ENCODE measurements around the gene ZNF536. TPM values are rescaled to one million over a fixed set of nuclear protein-coding genes. Genes with fewer than 3 reads are reported as not detected.

The ZNF536 gene
- total and polyA plus RNA-seq, 2 of the 13 experiments (the other 11 are each of a cell fraction or from before 2014, with no cell fraction given) = not detected

DNA sequence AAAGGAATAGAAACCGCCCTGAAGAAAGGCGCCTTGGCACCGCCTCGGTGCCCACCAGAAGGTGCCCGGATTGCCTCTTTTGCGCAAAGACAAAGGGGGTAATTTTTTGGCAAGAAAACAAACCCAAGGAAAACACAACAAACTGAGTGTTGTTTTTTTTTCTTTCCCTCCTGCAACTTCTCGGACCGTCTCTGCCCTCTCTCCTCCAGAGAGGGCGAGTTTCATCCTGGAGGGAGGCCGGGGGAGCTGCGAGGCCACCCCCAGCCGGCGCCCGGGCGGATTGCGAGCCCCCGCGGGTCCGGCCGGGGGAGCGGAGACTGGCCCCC is 2.3 kb downstream of the ZNF536 start:
- H3K4me3 ChIP-seq (replicated peaks in 1 of 3; ENCODE audit: insufficient read depth in 1 of 3, low read depth in 2 of 3, low read length in 3 of 3) = no peak overlapping the region
- no peak overlapping the region for H3K4me2 ChIP-seq (ENCODE audit: low read depth, low read length)
- DNase-seq (ENCODE audit: low spot score) (no peak), FAIRE-seq (no peak), ATAC-seq (no peak)
- H2AFZ ChIP-seq (ENCODE audit: low read length) = no peak overlapping the region
- no peak overlapping the region for H3K27ac ChIP-seq (ENCODE audit: extremely low read length, insufficient read depth, low read length)
- no peaks in the 10 kb centered on the region for H3K79me2 ChIP-seq (ENCODE audit: insufficient read depth, low read length)
- in situ Hi-C loops (cut with HindIII; ENCODE audit: extremely low pct_ligation_motif_present, low pct_unique_long_range_greater_than_20kb) = no loop called here
- intact Hi-C loops (cut with micrococcal nuclease; ENCODE audit: unreplicated experiment) = no loop called here
- no peak overlapping the region for H3K9ac ChIP-seq (ENCODE audit: insufficient read depth, low read depth, low read length)
- H3K9me3 ChIP-seq (ENCODE audit: low read length) = no peaks in the 10 kb centered on the region
- H3K27me3 ChIP-seq (ENCODE audit: control insufficient read depth in 1 of 2, insufficient read depth in 2 of 2, low read length in 2 of 2) = peaks cover 0 to 28% of the 10 kb centered on the region in 2 experiments; a peak in 4 of 5 replicates
- POLR2A ChIA-PET = no interaction called here
- H3K4me1 ChIP-seq (ENCODE audit: insufficient read depth, low read length) = no peaks in the 10 kb centered on the region
- WGBS (ENCODE audit: low lambda C conversion rate) = 16% methylated on average over 21 of the region's 21 CpGs
- H3K36me3 ChIP-seq (replicated peaks in 1 of 2; ENCODE audit: control insufficient read depth in 1 of 2, insufficient read depth in 2 of 2, low read length in 2 of 2) = no peaks in the 10 kb centered on the region
- no peak for TF ChIP-seq ZNF326 (CRISPR knock-in tag; IDR thresholded peaks at IDR 0.05; ENCODE audit: borderline replicate concordance)
- no peak for TF ChIP-seq ZNF451 (CRISPR knock-in tag; IDR thresholded peaks at IDR 0.05)
- TF ChIP-seq, protein P1, sequence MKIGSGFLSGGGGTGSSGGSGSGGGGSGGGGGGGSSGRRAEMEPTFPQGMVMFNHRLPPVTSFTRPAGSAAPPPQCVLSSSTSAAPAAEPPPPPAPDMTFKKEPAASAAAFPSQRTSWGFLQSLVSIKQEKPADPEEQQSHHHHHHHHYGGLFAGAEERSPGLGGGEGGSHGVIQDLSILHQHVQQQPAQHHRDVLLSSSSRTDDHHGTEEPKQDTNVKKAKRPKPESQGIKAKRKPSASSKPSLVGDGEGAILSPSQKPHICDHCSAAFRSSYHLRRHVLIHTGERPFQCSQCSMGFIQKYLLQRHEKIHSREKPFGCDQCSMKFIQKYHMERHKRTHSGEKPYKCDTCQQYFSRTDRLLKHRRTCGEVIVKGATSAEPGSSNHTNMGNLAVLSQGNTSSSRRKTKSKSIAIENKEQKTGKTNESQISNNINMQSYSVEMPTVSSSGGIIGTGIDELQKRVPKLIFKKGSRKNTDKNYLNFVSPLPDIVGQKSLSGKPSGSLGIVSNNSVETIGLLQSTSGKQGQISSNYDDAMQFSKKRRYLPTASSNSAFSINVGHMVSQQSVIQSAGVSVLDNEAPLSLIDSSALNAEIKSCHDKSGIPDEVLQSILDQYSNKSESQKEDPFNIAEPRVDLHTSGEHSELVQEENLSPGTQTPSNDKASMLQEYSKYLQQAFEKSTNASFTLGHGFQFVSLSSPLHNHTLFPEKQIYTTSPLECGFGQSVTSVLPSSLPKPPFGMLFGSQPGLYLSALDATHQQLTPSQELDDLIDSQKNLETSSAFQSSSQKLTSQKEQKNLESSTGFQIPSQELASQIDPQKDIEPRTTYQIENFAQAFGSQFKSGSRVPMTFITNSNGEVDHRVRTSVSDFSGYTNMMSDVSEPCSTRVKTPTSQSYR (CRISPR knock-in tag; IDR thresholded peaks at IDR 0.05; ENCODE audit: borderline replicate concordance) = no peak
- no peak for TF ChIP-seq POLR2AphosphoS2 (IDR thresholded peaks at IDR 0.05; ENCODE audit: low read depth, low read length)
- no peaks in the 10 kb centered on the region for H4K20me1 ChIP-seq (ENCODE audit: insufficient read depth, low read length)
- no TSS peak for BruUV-seq (replicated peaks)
- CTCF ChIA-PET (ENCODE audit: low intra/inter-chr PET ratio, low total read pairs) = no interaction called here

DNA sequence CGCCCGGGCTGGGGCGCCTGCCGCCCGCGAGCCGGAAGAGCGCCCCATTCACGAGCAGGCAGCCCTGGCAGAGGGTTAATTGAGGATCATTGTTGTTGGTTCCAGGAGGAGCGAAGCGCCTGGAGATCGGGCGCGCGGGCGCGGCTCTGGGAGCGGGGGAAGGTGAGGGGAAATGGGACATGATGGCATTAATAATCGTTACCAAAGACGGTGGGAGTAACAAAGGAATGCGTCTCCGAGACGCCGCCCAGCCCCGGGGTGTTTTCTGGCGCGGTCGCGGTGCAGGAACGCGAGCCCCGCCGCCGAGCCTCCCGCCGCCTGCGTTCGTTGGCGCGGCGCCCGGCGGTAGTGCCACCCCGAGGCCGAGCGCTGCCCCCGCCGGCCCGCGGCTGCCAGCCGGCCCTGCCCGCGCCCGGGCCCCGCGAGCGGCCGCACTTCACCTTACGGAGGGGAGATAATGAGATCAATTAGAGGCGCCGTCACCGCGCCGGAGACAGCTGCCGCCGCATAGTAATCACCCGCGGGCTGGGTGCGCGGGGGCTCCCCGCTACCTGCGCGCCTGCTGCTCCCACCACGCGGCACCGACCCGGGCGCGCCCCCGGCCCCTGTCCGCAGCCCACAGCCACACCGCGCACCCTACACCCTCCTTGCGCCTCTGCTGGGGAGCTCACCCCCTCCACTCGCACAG is 2.8 kb downstream of the ZNF536 start:
- Histone ChIP-seq H3K79me2 (ENCODE audit: insufficient read depth, low read length) (no peaks in the 10 kb centered on the region), H3K36me3 (replicated peaks in 1 of 2; ENCODE audit: control insufficient read depth in 1 of 2, insufficient read depth in 2 of 2, low read length in 2 of 2) (no peaks in the 10 kb centered on the region), H4K20me1 (ENCODE audit: insufficient read depth, low read length) (no peaks in the 10 kb centered on the region), H3K9me3 (ENCODE audit: low read length) (no peaks in the 10 kb centered on the region), H2AFZ (ENCODE audit: low read length) (no peak overlapping the region), H3K4me3 (replicated peaks in 1 of 3; ENCODE audit: insufficient read depth in 1 of 3, low read depth in 2 of 3, low read length in 3 of 3) (no peak overlapping the region), H3K9ac (ENCODE audit: insufficient read depth, low read depth, low read length) (no peak overlapping the region), H3K27me3 (ENCODE audit: control insufficient read depth in 1 of 2, insufficient read depth in 2 of 2, low read length in 2 of 2) (peaks cover 0 to 28% of the 10 kb centered on the region in 2 experiments; a peak in 4 of 5 replicates), H3K4me1 (ENCODE audit: insufficient read depth, low read length) (no peaks in the 10 kb centered on the region), H3K4me2 (ENCODE audit: low read depth, low read length) (no peak overlapping the region), H3K27ac (ENCODE audit: extremely low read length, insufficient read depth, low read length) (no peak overlapping the region)
- intact Hi-C loops (cut with micrococcal nuclease; ENCODE audit: unreplicated experiment) = no loop called here
- in situ Hi-C loops (cut with HindIII; ENCODE audit: extremely low pct_ligation_motif_present, low pct_unique_long_range_greater_than_20kb) = no loop called here
- DNase-seq (ENCODE audit: low spot score) = no peak
- FAIRE-seq = no peak
- TF ChIP-seq BRCA1 (CRISPR knock-in tag; IDR thresholded peaks at IDR 0.05) (no peak), GZF1 (CRISPR knock-in tag; IDR thresholded peaks at IDR 0.05) (no peak), ZNF160 (CRISPR knock-in tag; IDR thresholded peaks at IDR 0.05) (no peak), ZFP37 (CRISPR knock-in tag; IDR thresholded peaks at IDR 0.05; ENCODE audit: borderline replicate concordance) (no peak)
- TF ChIP-seq, protein P2, sequence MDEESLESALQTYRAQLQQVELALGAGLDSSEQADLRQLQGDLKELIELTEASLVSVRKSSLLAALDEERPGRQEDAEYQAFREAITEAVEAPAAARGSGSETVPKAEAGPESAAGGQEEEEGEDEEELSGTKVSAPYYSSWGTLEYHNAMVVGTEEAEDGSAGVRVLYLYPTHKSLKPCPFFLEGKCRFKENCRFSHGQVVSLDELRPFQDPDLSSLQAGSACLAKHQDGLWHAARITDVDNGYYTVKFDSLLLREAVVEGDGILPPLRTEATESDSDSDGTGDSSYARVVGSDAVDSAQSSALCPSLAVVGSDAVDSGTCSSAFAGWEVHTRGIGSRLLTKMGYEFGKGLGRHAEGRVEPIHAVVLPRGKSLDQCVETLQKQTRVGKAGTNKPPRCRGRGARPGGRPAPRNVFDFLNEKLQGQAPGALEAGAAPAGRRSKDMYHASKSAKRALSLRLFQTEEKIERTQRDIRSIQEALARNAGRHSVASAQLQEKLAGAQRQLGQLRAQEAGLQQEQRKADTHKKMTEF (CRISPR knock-in tag; IDR thresholded peaks at IDR 0.05) = no peak
- TF ChIP-seq, protein P3, sequence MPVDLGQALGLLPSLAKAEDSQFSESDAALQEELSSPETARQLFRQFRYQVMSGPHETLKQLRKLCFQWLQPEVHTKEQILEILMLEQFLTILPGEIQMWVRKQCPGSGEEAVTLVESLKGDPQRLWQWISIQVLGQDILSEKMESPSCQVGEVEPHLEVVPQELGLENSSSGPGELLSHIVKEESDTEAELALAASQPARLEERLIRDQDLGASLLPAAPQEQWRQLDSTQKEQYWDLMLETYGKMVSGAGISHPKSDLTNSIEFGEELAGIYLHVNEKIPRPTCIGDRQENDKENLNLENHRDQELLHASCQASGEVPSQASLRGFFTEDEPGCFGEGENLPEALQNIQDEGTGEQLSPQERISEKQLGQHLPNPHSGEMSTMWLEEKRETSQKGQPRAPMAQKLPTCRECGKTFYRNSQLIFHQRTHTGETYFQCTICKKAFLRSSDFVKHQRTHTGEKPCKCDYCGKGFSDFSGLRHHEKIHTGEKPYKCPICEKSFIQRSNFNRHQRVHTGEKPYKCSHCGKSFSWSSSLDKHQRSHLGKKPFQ (CRISPR knock-in tag; IDR thresholded peaks at IDR 0.05; ENCODE audit: insufficient replicate concordance) = no peak
- BruUV-seq (replicated peaks) = no TSS peak
- ChIA-PET POLR2A (no interaction called here), CTCF (ENCODE audit: low intra/inter-chr PET ratio, low total read pairs) (no interaction called here)
- no peak for ATAC-seq
- WGBS (ENCODE audit: low lambda C conversion rate) = 33% methylated on average over 37 of the region's 85 CpGs
